Activated CD4-positive, alpha-beta T cell treated with anti-CD3 and anti-CD28 coated beads, Interleukin-2, Interleukin-4, amounts not matched to agents 100 ng/mL and 50 ng/mL, durations not matched to agents 16 hours and 8 hours (primary cell): ENCODE results near the gene ARL4A.

Source experiments
- DNase-seq: peaks from one replicate; pipeline ENCODE4 v3.0.0-alpha.2; 2020; ENCODE audit warnings: low spot score

The ARL4A gene

DNA sequence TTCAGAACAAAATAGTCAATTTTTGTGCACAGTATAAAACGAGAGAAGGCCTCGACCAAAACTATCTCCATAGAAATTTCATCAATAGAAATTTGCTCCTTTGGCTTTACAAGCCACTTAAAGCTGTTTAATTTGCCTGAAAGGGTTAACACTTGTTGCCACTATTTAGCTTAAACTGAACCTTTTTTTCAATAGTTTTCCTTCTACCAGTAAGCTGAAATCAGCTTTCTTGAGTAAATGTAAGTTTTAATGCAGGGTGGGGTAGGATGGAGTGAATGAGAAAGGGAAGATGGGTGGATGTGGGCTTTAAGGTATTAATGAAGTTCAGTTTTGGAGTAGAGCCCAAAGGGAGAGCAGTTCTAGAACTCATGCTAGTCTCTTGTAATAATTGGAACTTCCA is 39.5 kb downstream of the ARL4A start:
- no peak for DNase-seq

DNA sequence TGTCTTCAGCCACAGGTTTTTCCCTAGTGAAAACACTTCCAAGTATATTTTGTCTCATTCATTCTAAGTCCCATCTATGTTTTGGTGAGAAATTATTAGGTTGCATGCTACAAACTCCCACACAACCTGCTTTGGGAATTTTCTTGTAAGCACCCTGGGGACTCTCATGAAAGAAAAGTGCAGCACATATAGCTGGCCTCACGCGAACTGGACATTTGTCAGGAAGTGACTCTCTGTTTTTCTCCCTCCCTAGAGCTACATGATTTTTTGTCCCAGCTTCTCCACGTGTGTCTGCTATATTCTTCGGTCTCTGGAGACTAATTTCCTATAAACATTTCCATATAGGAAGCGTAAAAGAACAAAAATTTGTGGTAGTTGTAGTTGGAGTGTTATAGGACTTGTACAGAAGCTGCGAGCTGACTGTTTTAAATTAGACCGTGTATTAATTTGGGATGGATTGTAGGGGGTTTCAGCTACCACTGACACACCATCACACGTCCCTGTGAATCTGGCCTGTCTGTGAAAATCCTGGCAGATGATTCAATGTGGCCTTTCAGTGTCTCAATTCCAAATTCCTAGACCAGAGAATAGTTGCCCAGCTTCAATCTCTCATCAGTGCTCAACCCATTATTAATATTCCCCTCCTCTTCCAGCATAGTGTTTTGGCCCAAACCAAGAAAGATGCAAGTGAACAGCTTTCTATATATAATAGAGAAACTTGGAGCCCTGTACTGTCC is 40.2 kb downstream of the ARL4A start:
- no peak for DNase-seq

- no peak for DNase-seq
These were observed 40.7 kb downstream of the ARL4A start for GRCh38 chr7:12728192-12728538.

DNA sequence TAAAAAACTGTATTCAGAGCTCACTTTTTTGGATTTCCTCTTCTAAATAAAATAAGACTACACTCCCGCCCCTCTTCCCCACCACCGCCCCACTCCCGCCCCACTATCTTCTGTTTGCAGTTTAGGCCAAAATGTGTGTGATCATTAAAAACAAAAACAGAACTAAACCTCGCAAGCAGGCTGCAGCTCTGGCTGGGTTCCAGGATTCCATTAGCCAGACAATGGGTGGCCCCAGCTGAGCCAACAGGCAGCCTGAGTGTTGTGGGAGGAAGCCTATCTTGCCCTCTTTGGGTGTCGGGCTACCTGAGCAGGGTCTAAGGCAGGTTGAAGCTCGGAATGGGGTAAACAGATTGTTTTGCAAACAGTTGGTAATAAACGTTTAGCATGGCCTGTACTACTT is 41.7 kb downstream of the ARL4A start:
- no peak for DNase-seq

- DNase-seq: no peak
These were observed 43.1 kb downstream of the ARL4A start for GRCh38 chr7:12730523-12730922.

DNA sequence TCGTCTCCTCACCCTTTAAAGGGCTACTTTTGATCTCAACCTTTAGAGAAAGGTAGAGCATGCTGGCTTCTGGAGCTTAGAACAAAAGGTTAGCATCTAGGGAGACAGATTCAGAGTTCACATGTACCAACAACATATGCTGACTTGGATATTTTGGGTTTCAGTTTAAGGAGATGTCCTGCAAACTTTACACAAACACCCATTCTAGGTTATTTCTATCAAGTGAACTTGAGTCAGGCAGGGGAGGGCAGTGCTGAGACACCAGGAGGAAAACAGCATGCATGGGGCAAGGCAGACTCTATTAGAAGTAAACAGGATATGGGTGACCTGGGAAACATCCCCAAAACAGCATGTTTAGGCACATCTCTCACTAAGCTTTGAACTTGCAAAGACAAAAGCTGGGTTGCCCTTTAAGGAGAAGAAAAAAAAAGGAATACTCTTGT is 43.8 kb downstream of the ARL4A start:
- peak; percentile 2 for DNase-seq

DNA sequence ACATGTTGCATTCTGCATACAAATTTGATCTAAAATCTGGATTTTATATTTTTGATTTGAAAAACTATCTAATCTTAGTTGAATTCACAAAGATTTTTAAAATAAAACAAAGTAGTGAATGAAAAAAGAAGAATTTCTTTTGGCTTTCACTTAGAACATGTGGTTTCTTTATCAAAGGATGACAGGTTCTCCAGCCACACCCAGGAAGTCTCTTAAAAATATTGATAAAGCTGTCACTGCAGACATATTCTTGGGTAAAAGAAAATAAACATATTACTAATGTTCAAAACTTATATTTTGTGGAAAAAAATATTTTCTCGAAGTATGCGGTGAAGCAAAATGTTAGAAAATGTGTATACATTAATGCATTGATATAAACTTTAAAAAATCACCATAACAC is 44.3 kb downstream of the ARL4A start:
- no peak for DNase-seq

GRCh38 chr7:12732428-12732827 is 45.0 kb downstream of the ARL4A start:
- DNase-seq: no peak

DNA sequence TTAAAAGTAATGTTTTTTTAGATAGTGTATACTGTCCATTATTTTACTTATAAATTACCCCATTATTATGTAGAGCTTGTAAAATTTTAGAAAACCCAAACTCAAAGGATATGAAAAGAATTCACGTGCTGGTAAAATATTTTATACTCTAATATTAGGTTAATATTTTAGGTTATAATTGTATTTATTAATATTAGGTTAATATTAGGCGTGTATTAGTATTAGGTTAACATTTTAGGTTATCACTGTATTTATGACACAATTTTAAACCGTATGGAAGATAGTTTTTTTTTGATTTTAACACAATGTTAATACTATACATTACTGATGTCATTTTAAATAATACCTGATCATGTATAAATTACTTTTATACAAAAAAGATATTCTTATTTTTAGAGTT is 48.5 kb downstream of the ARL4A start:
- DNase-seq: no peak

DNA sequence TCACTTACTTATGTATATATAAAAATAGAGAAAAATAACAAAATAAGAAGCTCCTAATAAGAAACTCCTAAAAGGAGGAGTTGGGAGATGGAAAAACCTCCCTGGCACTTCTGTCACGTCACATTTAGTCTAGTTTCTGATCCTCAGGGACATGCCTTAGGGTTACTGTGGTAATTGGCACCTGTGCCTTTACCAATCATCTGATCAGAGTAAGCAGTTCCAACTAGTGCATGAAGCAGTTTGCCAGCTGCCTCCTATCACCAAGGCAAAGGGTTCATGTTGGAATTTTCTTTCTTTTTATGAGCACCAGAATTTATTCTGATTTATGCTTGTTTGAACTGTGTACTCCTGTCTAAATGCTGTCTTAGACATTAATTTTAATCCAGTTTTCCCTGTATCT is 49.9 kb downstream of the ARL4A start:
- no peak for DNase-seq

DNA sequence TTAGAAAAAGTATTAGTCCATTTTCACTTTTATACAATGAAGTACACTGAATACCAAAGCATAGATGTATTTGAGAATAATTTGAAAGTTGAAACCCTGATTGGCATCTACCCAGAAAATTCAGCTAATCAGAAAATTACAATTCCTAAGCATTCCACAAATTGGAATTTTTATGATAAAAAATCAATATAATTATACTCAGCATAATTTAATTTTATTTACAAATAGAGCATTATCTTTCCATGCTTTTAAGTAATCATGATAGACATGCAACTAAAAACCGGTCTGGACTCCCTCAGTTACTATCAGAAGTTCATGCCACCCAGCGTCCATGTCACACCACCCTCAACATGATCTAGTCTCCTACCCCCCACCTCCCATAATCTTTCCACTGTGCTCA is 50.4 kb downstream of the ARL4A start:
- no peak for DNase-seq

- DNase-seq: no peak
These were observed 51.2 kb downstream of the ARL4A start for GRCh38 chr7:12738665-12739064.
